NOMO-1 treated with dmso at 0.1 percent for 144 hours (cell line): ENCODE measurements around the gene ANAPC5.

ENCODE experiments used
- DNase-seq: peaks from one replicate; lab custom pipeline; 2025; ENCODE audit not compliant: unreplicated experiment; lab: John Stamatoyannopoulos, UW

The ANAPC5 gene

DNA sequence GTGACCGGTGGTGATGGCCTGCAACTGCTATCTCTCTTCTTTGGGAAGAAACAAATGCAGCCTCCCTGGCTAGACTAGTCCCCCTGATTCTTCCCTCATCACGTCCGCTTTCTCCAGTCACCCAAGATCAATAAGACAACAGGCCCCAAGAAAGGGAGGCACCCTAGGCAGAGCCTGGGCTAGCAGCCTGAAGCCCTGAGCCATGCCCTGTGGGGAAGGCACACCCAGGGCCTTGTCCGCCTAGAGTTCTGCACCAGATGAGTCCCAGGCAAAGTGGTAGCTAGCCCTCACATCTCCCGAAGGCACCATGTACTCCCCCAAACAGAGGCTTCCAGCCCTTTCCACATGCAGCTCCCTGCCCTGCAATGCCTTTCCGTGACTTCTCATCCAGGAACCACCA, 90.8 kb downstream of the ANAPC5 start:
- DNase-seq, result no peak

- DNase-seq, result no peak
Measured at GRCh38 chr12:121260091-121260490, 92.1 kb downstream of the ANAPC5 start.

DNA sequence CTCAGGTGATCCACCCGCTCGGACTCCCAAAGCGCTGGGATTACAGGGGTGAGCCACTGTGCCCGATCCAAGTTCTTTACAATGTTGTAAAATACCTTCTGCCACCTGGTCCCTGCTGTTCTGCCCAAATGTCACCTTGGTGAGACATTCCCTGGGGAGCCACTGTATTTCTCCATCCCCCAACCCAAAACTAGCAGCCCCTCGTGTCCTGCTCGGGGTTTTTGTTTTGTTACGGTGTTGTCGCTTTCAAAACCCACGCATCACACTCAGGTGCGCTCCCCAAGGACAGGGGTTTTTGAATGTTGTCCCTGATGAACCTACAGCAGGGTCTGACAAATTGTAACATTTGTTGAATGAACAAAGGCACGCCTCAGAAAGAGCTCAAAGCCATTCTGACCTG, 93.1 kb downstream of the ANAPC5 start:
- DNase-seq, result no peak
